ENCODE data around the gene FLACC1. TPM values are rescaled to one million over a fixed set of nuclear protein-coding genes. Genes with fewer than 3 reads are reported as not detected.

Gene FLACC1
- total and polyA plus RNA-seq, 2 of the 8 experiments (the other 6 are each of a cell fraction or from before 2014, with no cell fraction given): 0.58 TPM; not detected in 1

DNA sequence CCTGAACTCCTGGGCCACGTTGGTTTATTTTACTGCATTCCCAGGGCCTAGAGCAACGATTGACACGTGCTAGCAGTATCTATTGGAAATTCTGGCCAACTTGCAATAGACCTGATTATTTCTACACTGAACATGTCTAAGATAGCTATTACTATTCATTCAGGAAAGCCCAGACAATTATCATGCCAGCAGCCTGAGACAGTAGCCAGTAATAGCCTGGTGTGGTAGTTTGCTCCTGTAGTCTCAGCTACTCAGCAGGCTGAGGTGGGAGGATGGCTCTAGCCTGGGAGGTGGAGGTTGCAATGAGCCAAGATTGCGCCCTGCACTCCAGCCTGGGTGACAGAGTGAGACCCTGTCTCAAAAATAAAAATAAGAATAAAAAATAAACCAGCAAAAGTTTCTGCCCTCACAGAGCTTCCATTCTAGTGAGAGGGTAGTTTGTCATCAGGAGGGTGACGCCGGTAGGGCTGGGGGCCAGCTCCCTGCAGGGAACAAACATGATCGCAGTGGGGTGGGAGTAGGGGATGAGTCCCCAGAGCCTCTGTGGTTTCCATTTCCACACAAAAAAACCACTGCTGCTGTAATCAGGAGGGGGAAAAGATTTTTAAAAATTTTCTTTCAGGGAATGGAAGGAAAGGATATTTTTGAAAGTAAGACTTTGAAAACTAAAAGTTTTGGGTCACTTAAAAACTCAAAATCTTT is 92.5 kb downstream of the FLACC1 start (continued):
- TF ChIP-seq EP300 (IDR thresholded peaks at IDR 0.05; ENCODE audit: borderline replicate concordance in 1 of 2, low read depth in 2 of 2, low read length in 2 of 2): no peak
- TF ChIP-seq SAP30 (IDR thresholded peaks at IDR 0.05; ENCODE audit: insufficient read depth, insufficient replicate concordance, low read length): no peak
- no peak for TF ChIP-seq SRF (IDR thresholded peaks at IDR 0.05; ENCODE audit: low read depth, low read length)

All from H1 (cell line).